Endothelial cell of umbilical vein (primary cell): ENCODE data around the gene DOCK4. TPM values are rescaled to one million over a fixed set of nuclear protein-coding genes. Genes with fewer than 3 reads are reported as not detected.

Experiments used
- BruUV-seq: library from RNA; stranded (reverse); fragments of 400-500 nt; replicated peaks from 2 replicates; lab custom pipeline; 2021; lab: Mats Ljungman, UMichigan
- CTCF ChIA-PET: fragments of 300-600, 350-600 bp; sonication (Branson Sonifier 250); formaldehyde crosslinking; loops from one replicate; lab custom pipeline; 2021; ENCODE audit warnings: antibody characterized with exemption, inconsistent platforms; lab: Charles Lee
- POLR2A ChIA-PET: fragments of 300-600, 350-600 bp; sonication (Branson Sonifier 250); formaldehyde crosslinking; loops from one replicate; lab custom pipeline; 2021; ENCODE audit warnings: antibody characterized with exemption, inconsistent platforms; lab: Charles Lee
- DNase-seq: peaks from one replicate; pipeline ENCODE4 v3.0.0-alpha.2; 2011; ENCODE audit warnings: low read depth, low spot score
- FAIRE-seq: peaks from 2 replicates; lab custom pipeline; 2011; peaks lifted over from hg19 to GRCh38; lab: Jason Lieb, UNC
- H2AFZ ChIP-seq: 2 replicates; pipeline ENCODE4 v1.6.0; 2012; ENCODE audit warnings: low read depth, low read length, control low read depth, inconsistent platforms
- H3K27ac ChIP-seq: 2 replicates; pipeline ENCODE4 v1.5.1; 2011; ENCODE audit warnings: low read depth, mild to moderate bottlenecking, control low read depth, low read length, moderate library complexity; ENCODE audit not compliant: insufficient read depth
- H3K27me3 ChIP-seq, 2 experiments: 2 replicates each; pipeline versions ENCODE4 v1.6.0 to v1.6.1; 2011; ENCODE audit warnings: low read length in 2 of 2, mixed read lengths in 1 of 2; ENCODE audit not compliant: control insufficient read depth in 2 of 2, insufficient read depth in 2 of 2
- H3K36me3 ChIP-seq, 2 experiments: 2 replicates in 1 of 2; 3 replicates in 1 of 2; pipeline ENCODE4 v1.5.1; 2011; ENCODE audit warnings: low read length in 2 of 2, mild to moderate bottlenecking in 1 of 2, moderate library complexity in 1 of 2; ENCODE audit not compliant: control insufficient read depth in 2 of 2, insufficient read depth in 2 of 2; ENCODE audit errors: extremely low read depth in 1 of 2
- H3K4me1 ChIP-seq: 3 replicates; pipeline ENCODE4 v1.5.1; 2011; ENCODE audit warnings: mild to moderate bottlenecking, low read length; ENCODE audit not compliant: control insufficient read depth, insufficient read depth; ENCODE audit errors: extremely low read depth
- H3K4me2 ChIP-seq: 2 replicates; pipeline ENCODE4 v1.6.1; 2011; ENCODE audit warnings: low read length, control low read depth, mixed read lengths; ENCODE audit not compliant: insufficient read depth
- H3K4me3 ChIP-seq, 3 experiments: fragments of 200-600 bp in 1 of 3; sonication (generic), shearing (Covaris generic) in 1 of 3; replicated peaks in 1 of 3; 2 replicates each; pipeline ENCODE4 v1.5.1; 2011 to 2016; ENCODE audit warnings: control low read depth in 3 of 3, low read length in 3 of 3, mild to moderate bottlenecking in 2 of 3, inconsistent platforms in 1 of 3, low read depth in 1 of 3, moderate library complexity in 1 of 3; ENCODE audit not compliant: insufficient read depth in 1 of 3
- H3K79me2 ChIP-seq: 2 replicates; pipeline ENCODE4 v1.6.0; 2012; ENCODE audit warnings: low read length, inconsistent platforms; ENCODE audit not compliant: control insufficient read depth, insufficient read depth
- H3K9ac ChIP-seq: replicated peaks from 2 replicates; pipeline ENCODE3; 2011; ENCODE audit warnings: low read length, control low read depth; ENCODE audit not compliant: insufficient read depth; ENCODE audit errors: extremely low read depth
- H3K9me1 ChIP-seq: replicated peaks from 3 replicates; pipeline ENCODE4 v1.6.0; 2011; ENCODE audit warnings: mild to moderate bottlenecking, low read length; ENCODE audit not compliant: control insufficient read depth, insufficient read depth; ENCODE audit errors: extremely low read depth
- H3K9me3 ChIP-seq: replicated peaks from 2 replicates; pipeline ENCODE4 v1.5.1; 2012; ENCODE audit warnings: low read length, inconsistent platforms; ENCODE audit not compliant: control insufficient read depth, insufficient read depth
- H4K20me1 ChIP-seq: replicated peaks from 2 replicates; pipeline ENCODE3; 2011; ENCODE audit warnings: mild to moderate bottlenecking, low read length; ENCODE audit not compliant: control insufficient read depth, insufficient read depth; ENCODE audit errors: extremely low read depth
- EZH2 ChIP-seq: IDR thresholded peaks from 2 replicates; pipeline ENCODE4 v1.6.1; 2012; ENCODE audit warnings: borderline replicate concordance, low read depth, mild to moderate bottlenecking, moderate library complexity, low read length, inconsistent platforms; ENCODE audit not compliant: severe bottlenecking
- FOS ChIP-seq: IDR thresholded peaks from 2 replicates; pipeline ENCODE4 v1.6.1; 2011; ENCODE audit warnings: mild to moderate bottlenecking, low read length, moderate library complexity, borderline replicate concordance; ENCODE audit not compliant: insufficient read depth
- GATA2 ChIP-seq: IDR thresholded peaks from 2 replicates; pipeline ENCODE4 v1.7.0; 2011; ENCODE audit warnings: low read depth, mild to moderate bottlenecking, moderate library complexity, mixed read lengths, low read length; ENCODE audit not compliant: insufficient read length, insufficient read depth
- JUN ChIP-seq: IDR thresholded peaks from 2 replicates; pipeline ENCODE4 v1.6.1; 2011; ENCODE audit warnings: borderline replicate concordance, low read depth; ENCODE audit not compliant: insufficient read length, insufficient read depth
- MAX ChIP-seq: IDR thresholded peaks from 2 replicates; pipeline ENCODE4 v1.6.1; 2011; ENCODE audit not compliant: insufficient read depth, insufficient read length
- MYC ChIP-seq: IDR thresholded peaks from one replicate; pipeline ENCODE4 v1.6.1; 2011; ENCODE audit warnings: mild to moderate bottlenecking, low read depth, low read length
- POLR2A ChIP-seq: IDR thresholded peaks from 2 replicates; pipeline ENCODE4 v1.6.1; 2012; ENCODE audit warnings: low read depth, mild to moderate bottlenecking, control low read depth, low read length
- POLR2AphosphoS5 ChIP-seq: IDR thresholded peaks from 2 replicates; pipeline ENCODE4 v1.6.1; 2012; ENCODE audit warnings: low read depth, mild to moderate bottlenecking, control low read depth, low read length, moderate library complexity; ENCODE audit not compliant: insufficient read depth
- dilution Hi-C: fragments of 300-500 bp; cut with MboI; formaldehyde crosslinking; loops from one replicate; pipeline ENCODE4 v1.15.0; 2019; ENCODE audit warnings: low sequenced_read_pairs; ENCODE audit not compliant: extremely low pct_ligation_motif_present
- intact Hi-C: fragments of 100-400 bp; cut with micrococcal nuclease; formaldehyde crosslinking; loops from one replicate; pipeline ENCODE4 v1.10.0; 2022
- polyA plus RNA-seq, 4 experiments: library from polyadenylated mRNA; depleted of rRNA in 3 of 4; stranded (reverse) in 3 of 4; unstranded in 1 of 4; fragments of >200 nt; gene quantifications; 2 replicates each; pipeline versions ENCODE4 v1.2.1 to v1.2.3, GENCODE V29; 2011 to 2012; ENCODE audit warnings: missing spikeins in 1 of 4
- total RNA-seq: library from RNA; stranded (reverse); gene quantifications from 2 replicates; pipeline ENCODE4 v1.2.3, GENCODE V29; 2021
- TF ChIP-seq, protein P1 (sequence below), 2 donors: IDR thresholded peaks; 1 replicate in 1 of 2; 2 replicates in 1 of 2; pipeline ENCODE4 v1.5.1; 2011; ENCODE audit warnings: low read length in 2 of 2, mild to moderate bottlenecking in 2 of 2, moderate library complexity in 2 of 2, control low read depth in 1 of 2, inconsistent platforms in 1 of 2, low read depth in 1 of 2; ENCODE audit not compliant: insufficient read depth in 1 of 2; ENCODE audit errors: extremely low read depth in 1 of 2

DOCK4 gene
- total and polyA plus RNA-seq, 2 donors (not counting 3 experiments of a cell fraction or from before 2014, with no cell fraction given) = 47.4 to 164 TPM

GRCh38 chr7:111952783-111953182, 253.4 kb downstream of the DOCK4 start:
- H3K27me3 ChIP-seq = no peaks in the 10 kb centered on the region
- no peaks in the 10 kb centered on the region for H3K9me1 ChIP-seq
- BruUV-seq = no TSS peak
- dilution Hi-C loops = no loop called here
- no peak overlapping the region for H3K9ac ChIP-seq
- H3K4me2 ChIP-seq = no peak overlapping the region
- no peaks in the 10 kb centered on the region for H3K4me1 ChIP-seq
- H3K4me3 ChIP-seq = no peak overlapping the region
- peaks cover 3% of the 10 kb centered on the region for H4K20me1 ChIP-seq
- peaks cover 0 to 3% of the 10 kb centered on the region in 2 experiments for H3K36me3 ChIP-seq
- FAIRE-seq (no peak), DNase-seq (no peak)
- no peaks in the 10 kb centered on the region for H3K9me3 ChIP-seq
- ChIA-PET CTCF (no interaction called here), POLR2A (no interaction called here)
- H2AFZ ChIP-seq = no peak overlapping the region
- intact Hi-C loops = no loop called here
- peaks cover 15% of the 10 kb centered on the region for H3K79me2 ChIP-seq
- H3K27ac ChIP-seq = no peak overlapping the region
- TF ChIP-seq, protein P1, sequence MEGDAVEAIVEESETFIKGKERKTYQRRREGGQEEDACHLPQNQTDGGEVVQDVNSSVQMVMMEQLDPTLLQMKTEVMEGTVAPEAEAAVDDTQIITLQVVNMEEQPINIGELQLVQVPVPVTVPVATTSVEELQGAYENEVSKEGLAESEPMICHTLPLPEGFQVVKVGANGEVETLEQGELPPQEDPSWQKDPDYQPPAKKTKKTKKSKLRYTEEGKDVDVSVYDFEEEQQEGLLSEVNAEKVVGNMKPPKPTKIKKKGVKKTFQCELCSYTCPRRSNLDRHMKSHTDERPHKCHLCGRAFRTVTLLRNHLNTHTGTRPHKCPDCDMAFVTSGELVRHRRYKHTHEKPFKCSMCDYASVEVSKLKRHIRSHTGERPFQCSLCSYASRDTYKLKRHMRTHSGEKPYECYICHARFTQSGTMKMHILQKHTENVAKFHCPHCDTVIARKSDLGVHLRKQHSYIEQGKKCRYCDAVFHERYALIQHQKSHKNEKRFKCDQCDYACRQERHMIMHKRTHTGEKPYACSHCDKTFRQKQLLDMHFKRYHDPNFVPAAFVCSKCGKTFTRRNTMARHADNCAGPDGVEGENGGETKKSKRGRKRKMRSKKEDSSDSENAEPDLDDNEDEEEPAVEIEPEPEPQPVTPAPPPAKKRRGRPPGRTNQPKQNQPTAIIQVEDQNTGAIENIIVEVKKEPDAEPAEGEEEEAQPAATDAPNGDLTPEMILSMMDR (IDR thresholded peaks at IDR 0.05; ENCODE audit: extremely low read depth in 1 of 2, insufficient read depth in 1 of 2, low read depth in 1 of 2, low read length in 2 of 2) = no peak
- no peak for TF ChIP-seq POLR2A
- no peak for TF ChIP-seq GATA2
- TF ChIP-seq MYC = no peak

- Histone ChIP-seq H3K27me3 (no peaks in the 10 kb centered on the region), H3K4me3 (no peak overlapping the region), H3K9me1 (no peaks in the 10 kb centered on the region), H3K36me3 (peaks cover 0 to 7% of the 10 kb centered on the region in 2 experiments), H3K9me3 (no peaks in the 10 kb centered on the region), H3K79me2 (peaks cover 12% of the 10 kb centered on the region), H3K4me1 (no peaks in the 10 kb centered on the region), H4K20me1 (peaks cover 3% of the 10 kb centered on the region), H3K9ac (no peak overlapping the region), H3K27ac (no peak overlapping the region), H2AFZ (no peak overlapping the region), H3K4me2 (no peak overlapping the region)
- CTCF ChIA-PET = no interaction called here
- DNase-seq (no peak), FAIRE-seq (peak; percentile 59)
- dilution Hi-C loops = no loop called here
- no peak for TF ChIP-seq EZH2
- TF ChIP-seq JUN = no peak
- TF ChIP-seq MAX = no peak
- TF ChIP-seq GATA2 = no peak
- no peak for TF ChIP-seq MYC
- TF ChIP-seq POLR2A = no peak
- TF ChIP-seq, protein P1 (IDR thresholded peaks at IDR 0.05; ENCODE audit: extremely low read depth in 1 of 2, insufficient read depth in 1 of 2, low read depth in 1 of 2, low read length in 2 of 2) = no peak
- no peak for TF ChIP-seq FOS
- no peak for TF ChIP-seq POLR2AphosphoS5
- POLR2A ChIA-PET = no interaction called here
- intact Hi-C loops = no loop called here
- no TSS peak for BruUV-seq
Measured at GRCh38 chr7:111951052-111951451, 255.1 kb downstream of the DOCK4 start.
